Hypothalamus (tissue), 51 donors: ENCODE measurements around the gene NCK2.

Experiments used
- DNase-seq, 51 donors: peaks; one replicate each; lab custom pipeline; 2025; lab: John Stamatoyannopoulos, UW

The NCK2 gene

DNA sequence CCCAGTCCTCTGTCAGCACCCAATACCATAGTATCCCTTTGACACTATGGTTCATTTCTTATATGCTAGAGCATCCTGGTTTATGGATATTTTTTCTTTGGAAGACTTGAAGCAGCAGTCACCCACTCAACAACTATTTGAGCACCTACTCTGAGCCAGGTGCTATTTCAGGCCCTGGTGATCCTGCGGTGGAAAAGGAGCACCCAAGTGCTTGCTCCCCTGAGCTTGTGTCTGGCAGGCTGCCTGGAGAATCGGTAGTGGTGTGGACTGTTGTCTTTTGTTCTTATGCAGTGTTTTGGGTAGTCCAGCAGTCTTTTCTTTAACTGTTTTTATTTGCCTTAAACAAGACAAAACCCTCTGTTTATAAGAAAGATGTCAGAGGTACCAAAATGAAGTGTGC, 28.9 kb downstream of the NCK2 start:
- no peak for DNase-seq

GRCh38 chr2:105774781-105775337, 30.1 kb downstream of the NCK2 start:
- no peak for DNase-seq

DNA sequence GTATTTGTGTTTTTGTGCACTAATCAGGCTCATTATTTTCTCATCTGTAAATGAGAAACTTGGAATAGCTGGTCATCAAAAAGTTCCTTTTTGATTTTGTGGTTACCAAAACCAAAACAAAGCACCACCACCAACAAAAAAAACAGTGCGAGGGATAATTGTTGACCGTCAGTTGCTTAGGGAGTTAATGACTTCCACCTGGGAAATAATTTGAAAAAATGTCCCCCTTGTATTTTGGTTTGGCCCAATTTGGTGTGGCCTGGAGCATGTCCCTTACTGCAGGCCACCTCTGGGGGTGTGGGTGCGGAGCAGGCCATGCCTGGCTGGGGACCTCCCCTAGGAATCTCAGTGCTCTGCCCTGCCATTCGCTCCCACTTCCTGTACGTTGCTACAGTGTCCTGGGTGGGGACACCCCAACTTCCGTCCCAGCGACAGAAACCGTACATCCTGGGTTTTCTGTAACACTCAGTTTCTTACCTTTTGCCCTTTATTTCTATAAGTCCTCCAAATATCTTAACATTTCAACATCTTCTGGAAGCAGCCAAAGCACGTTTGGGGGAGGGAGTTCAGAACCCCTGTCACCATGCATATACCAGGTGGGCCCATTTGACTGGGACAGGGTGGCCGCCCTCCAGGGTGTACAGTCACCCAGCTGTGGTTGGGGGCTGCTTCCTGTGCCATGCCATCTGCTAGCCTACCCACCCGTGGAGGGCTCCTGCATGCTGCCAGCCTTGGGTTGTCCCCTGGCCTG, 31.3 kb downstream of the NCK2 start:
- DNase-seq = no peak

DNA sequence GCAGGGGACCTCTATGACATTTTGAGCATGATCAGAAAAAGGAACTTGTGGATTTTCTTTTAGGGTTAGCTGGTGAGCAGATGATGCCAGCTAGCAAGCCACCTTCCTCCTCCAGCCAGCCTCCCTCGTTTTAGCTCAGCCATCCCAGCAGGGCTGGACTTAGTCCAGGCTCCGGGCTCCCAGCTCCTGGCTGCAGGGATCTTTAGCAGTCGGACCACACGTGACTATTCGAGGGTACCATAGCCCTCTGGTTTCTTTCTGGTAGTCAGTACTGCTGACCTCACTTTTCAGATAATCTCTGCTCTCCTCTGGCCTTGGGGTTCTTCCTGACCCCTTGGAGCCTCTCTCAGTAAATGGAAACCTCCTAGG, 31.8 kb downstream of the NCK2 start:
- DNase-seq = peak in 1 of 51 donors; percentile 13

DNA sequence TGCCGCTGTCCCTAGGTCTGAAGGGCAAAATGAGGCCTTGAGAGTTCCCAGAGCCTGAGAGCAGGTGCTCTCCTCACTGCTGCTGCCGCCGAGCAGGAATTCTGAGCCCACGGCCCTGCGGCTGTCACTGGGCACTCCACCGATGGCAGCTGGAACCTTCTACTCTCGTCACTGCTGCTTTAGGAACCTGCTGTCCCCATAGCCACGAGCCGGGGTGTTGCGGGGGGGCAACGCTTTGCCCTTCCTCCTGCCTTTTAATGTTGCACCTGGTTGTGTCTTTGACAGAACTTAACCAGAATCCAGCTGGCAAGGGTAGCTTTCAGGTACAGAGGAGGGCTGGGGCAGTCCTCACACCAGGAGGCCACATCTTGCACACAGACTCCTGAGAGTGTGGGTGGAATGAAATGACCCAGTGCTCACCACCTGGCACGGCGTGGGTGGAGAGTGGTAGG, 32.3 kb downstream of the NCK2 start:
- no peak for DNase-seq

DNA sequence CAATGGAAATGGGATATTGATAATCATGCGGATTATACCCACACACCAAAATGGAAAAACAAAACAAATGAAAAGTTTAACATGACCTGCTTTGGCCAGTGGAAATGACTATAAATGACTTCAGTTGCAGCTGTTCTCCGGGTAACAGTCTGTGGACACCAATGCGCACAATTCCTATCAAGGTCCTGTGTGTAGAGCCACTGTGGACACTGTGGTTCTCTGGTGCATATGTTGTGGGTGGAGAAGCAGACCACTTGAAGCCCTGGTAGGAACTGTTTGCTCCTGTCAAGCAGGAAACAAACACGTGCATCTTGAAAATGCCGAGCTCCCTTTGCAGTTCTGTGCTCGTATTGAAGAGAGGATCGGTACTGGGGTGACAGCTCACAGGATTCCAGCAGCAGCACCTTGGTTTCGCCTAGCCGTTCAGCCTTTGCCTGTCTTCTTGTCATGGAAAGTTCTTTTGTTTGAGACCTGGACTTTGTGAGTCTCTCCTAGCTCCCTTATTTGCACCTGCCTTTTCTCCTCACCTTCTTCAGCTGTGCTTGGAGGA, 32.9 kb downstream of the NCK2 start:
- DNase-seq = no peak

GRCh38 chr2:105778080-105778607, 33.4 kb downstream of the NCK2 start:
- DNase-seq = no peak

DNA sequence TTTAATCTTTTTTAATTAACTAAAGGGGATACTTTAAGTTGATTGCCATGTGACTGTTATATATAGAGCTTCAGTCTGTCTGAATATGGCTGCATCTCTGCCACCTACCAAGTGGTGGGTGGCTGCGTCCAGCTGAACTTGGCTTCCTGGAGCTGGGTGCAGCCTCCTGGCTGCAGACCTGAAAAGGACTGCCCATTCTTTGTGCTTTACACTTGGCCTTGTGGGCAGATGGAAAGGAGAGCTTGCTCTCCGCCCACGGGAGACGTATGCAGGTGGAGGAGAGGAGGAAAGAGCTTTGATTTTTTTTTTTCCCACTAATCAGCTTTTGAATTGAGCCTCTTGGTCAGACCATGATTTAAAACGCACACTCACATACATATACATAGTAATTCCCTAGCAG, 34.7 kb downstream of the NCK2 start:
- DNase-seq = no peak

DNA sequence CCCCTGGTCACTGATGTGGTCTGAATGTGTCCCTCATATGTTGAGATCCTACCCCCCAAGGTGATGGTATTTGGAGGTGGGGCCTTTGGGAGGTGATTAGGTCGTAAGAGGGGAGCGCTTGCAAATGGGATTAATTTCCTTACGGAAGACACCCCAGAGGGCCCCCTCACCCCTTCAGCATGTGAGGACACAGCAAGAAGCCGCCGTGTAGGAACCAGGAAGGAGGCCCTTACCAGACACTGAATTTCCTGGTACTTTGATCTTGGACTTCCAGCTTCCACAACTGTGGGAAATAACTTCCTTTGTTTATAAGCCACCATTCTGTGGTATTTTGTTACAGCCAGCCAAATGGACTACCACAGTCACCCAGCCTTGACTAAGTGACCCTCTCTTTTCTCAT, 35.9 kb downstream of the NCK2 start:
- no peak for DNase-seq

DNA sequence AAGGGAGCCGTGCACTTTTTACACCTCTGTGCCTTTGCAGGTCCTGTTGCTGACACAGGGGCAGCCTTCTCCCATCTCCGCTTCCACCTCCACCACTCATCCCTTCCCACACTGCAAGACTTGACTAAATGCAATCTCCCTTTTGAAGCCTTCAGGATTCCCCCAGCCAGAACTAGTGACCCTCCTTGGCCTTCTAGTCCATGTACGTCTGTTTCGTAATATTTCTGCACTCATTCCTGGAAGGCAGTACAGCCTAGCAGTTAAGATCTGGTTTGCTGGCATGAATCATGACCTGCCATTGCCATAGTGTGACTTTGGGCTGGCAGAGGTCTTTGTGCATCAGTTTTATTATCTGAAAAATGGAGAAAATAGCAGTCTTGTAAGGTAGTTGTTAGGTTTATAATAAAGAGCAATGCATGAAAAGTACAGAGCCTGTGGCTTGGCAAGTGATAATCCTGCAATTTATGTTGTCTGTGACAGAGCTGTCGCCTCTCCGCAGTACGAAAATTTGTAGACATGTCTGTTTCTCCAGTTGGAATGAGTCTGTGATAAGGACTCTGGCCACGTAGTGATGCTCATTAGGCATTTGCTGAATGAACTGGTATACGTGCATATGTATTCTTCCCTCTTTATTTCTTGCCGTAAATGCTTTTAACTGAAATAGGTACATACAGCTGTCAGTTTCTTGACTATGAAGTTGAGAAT, 36.7 kb downstream of the NCK2 start:
- no peak for DNase-seq

GRCh38 chr2:105782123-105782522, 37.4 kb downstream of the NCK2 start:
- no peak for DNase-seq

- no peak for DNase-seq
Observed at GRCh38 chr2:105782646-105783045, 37.9 kb downstream of the NCK2 start.

DNA sequence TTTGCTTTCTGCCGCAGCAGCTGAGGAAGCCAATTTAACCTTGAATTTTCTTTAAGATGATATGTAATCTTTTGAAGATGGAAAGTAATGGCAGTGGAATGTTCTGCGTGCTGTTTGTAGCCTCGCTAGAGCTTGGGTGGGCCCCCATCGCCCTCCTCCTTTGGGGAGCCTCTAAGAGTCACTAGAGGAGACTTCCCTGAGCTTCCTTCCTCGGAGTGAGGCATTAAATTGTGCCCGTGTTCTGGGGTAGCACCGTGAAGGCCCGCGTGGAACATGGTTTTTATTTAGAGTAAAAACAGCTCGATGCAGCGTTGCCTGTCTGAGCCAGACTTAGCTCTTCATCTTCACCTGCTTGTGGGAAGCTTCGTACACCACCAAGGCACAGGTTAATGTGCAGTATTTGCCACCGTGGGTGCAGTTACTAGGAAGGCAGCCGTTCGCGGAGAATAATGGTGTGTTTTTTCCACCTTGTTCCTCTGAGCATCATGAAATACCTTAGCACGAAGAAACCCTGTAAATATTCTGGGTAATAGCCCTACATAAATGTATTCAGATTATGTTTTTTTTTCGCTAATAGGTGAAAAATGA, 38.5 kb downstream of the NCK2 start:
- DNase-seq = no peak

- DNase-seq = no peak
Observed at GRCh38 chr2:105783972-105784371, 39.3 kb downstream of the NCK2 start.

DNA sequence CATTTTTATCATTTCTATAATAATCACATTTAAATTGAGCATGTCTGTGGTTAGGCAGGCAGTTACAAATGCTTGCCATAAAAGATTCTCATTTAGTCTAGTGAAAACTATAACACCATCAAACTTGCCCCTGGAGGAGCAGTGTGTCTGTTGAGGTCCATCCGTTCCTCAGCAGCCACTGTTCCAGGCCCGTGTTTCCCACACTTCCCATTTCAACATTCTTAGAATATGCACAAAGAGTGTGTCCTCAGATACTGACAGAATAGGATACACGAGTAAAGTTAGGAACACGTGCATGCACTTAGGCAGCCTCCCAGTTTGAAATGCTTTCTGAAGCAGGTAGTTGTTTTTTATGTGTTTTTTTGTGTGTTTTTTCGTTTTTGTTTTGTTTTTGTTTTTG, 39.9 kb downstream of the NCK2 start:
- DNase-seq = no peak

GRCh38 chr2:105785095-105785847, 40.6 kb downstream of the NCK2 start:
- DNase-seq = no peak

DNA sequence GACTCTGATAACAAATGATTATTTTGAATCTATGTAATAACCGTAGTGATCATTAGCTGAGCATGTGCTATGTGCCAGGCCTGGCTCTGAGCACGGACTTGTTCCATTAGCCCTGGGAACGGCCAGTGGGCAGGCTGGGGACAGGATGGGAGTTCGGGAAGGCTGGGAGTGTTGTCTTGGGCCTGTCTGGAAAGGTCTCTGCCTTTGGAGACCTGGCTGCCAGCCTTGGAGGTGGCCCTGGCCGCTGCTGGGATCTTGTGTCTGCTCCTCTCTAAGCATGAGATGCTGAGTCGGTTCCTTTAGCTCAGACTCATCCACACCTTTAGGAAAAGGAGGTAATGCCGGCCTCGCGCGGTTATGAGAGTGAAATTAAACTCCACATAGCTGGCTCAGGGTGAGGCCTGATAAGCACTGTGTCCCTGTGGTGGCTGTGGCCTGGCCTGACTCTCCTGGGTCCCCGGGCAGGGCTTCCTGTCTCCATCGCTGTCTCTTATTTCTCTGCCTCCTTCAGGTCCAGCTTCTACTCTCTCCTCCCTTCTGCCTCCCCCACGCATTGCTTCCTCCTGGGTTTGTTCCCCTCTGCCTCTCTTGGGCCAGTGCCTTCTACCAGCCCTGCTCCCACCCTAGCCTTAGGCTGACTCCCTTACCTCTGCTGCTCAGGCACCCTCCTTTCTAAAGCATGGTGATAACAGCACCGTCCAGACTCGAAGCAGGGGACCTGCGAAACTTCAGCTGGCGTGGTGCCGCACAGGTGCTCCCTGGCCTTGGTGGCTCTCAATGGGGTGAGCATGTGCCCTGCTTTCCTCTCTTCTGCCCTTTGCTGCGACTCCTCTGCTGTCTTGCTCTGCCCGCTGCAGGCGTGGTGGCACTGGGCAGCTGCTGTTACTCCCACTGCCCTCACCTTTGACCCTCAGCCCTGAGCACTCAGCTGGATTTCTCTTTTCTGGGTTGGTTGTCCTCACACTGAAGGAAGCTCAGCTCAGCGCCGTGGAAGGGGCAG, 41.8 kb downstream of the NCK2 start:
- no peak for DNase-seq

GRCh38 chr2:105787376-105788318, 42.9 kb downstream of the NCK2 start:
- peak in 1 of 51 donors; percentile 47 for DNase-seq
